ENCODE results near the gene RAB22A.

RAB22A gene

GRCh38 chr20:58294497-58295455, 14.7 kb upstream of the RAB22A start:
- peaks cover 7% of the 10 kb centered on the region for H3K9me3 Mint-ChIP-seq
- DNase-seq, result no peak
- no peak overlapping the region for H3K4me3 Mint-ChIP-seq
- H3K27ac Mint-ChIP-seq, result peak overlapping the region; percentile 70
- H3K4me1 Mint-ChIP-seq, result peaks cover 15% of the 10 kb centered on the region
- peaks cover 12% of the 10 kb centered on the region for H3K36me3 Mint-ChIP-seq (ENCODE audit: low read depth)
- TF ChIP-seq CTCF (IDR thresholded peaks at IDR 0.05), result no peak
- H3K27me3 Mint-ChIP-seq (ENCODE audit: low read depth, poor library complexity), result no peaks in the 10 kb centered on the region

- Mint-ChIP-seq H3K27me3 (ENCODE audit: low read depth, poor library complexity) (no peaks in the 10 kb centered on the region), H3K36me3 (ENCODE audit: low read depth) (peaks cover 16% of the 10 kb centered on the region), H3K4me1 (peaks cover 15% of the 10 kb centered on the region), H3K27ac (no peak overlapping the region), H3K9me3 (peaks cover 5% of the 10 kb centered on the region), H3K4me3 (no peak overlapping the region)
- no peak for TF ChIP-seq CTCF (IDR thresholded peaks at IDR 0.05)
- no peak for DNase-seq
Measured at GRCh38 chr20:58296051-58296837, 13.3 kb upstream of the RAB22A start.

DNA sequence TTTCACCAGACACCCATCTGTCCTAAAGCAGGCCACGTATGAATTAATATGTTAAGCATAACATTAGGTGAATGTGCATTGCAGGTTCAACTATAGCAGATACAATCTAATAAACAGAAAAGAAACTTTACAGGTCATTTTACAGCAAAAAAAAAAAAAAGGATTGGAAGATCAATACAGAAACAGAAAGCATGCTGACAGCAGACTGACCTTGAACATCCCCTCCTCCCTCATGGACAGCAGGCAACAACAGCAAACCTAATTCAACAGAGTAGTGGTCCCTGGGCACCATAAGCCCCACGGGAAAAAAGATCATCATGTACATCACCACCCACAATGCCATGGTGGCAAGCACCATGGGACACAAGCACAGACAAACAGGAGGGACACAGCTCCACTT, 12.1 kb upstream of the RAB22A start:
- Mint-ChIP-seq H3K36me3 (ENCODE audit: low read depth) (peaks cover 16% of the 10 kb centered on the region), H3K9me3 (no peaks in the 10 kb centered on the region), H3K4me1 (peaks cover 15% of the 10 kb centered on the region), H3K27ac (no peak overlapping the region), H3K27me3 (ENCODE audit: low read depth, poor library complexity) (no peaks in the 10 kb centered on the region), H3K4me3 (no peak overlapping the region)
- no peak for DNase-seq
- TF ChIP-seq CTCF (IDR thresholded peaks at IDR 0.05), result no peak

GRCh38 chr20:58300321-58300720, 9.2 kb upstream of the RAB22A start:
- Mint-ChIP-seq H3K9me3 (no peaks in the 10 kb centered on the region), H3K4me1 (no peaks in the 10 kb centered on the region), H3K4me3 (no peak overlapping the region), H3K27ac (no peak overlapping the region), H3K27me3 (ENCODE audit: low read depth, poor library complexity) (no peaks in the 10 kb centered on the region), H3K36me3 (ENCODE audit: low read depth) (peaks cover 25% of the 10 kb centered on the region)
- TF ChIP-seq CTCF (IDR thresholded peaks at IDR 0.05), result no peak
- no peak for DNase-seq

DNA sequence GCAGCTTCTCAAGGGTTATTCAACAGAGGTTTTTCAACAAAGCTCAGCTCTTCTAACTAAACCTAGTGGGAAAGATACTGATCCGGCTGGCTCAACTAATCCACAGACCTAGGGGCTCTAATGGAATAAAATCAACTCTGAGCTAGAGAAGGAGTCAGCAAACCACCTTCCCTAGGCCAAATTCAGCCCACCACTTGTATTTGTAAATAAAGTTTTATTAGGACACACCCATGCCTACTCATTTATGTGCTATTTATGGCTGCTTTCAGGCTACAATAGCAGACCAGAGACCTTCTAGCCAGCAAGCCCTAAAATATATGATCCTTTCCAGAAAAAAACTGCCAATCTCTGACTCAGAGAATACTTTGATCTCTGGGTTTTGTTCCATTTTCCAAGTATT, 6.0 kb upstream of the RAB22A start:
- no peaks in the 10 kb centered on the region for H3K27me3 Mint-ChIP-seq (ENCODE audit: low read depth, poor library complexity)
- H3K4me1 Mint-ChIP-seq, result peaks cover 5% of the 10 kb centered on the region
- no peak for TF ChIP-seq CTCF (IDR thresholded peaks at IDR 0.05)
- DNase-seq, result no peak
- no peaks in the 10 kb centered on the region for H3K9me3 Mint-ChIP-seq
- H3K36me3 Mint-ChIP-seq (ENCODE audit: low read depth), result peaks cover 40% of the 10 kb centered on the region
- H3K27ac Mint-ChIP-seq, result no peak overlapping the region
- no peak overlapping the region for H3K4me3 Mint-ChIP-seq
